NCI-H1105 (cell line): Measurements from ENCODE around the gene HLA-C.
A peak's percentile ranks its signal among the peaks of the same experiment; 100 is the strongest.
"Not testable (repeated sequence)": the region's sequence is repeated elsewhere in the genome, so short reads cannot be mapped to it uniquely, and the experiment has no call there.

Experiments
- DNase-seq: peaks from one replicate; lab custom pipeline; 2025; lab: John Stamatoyannopoulos, UW

HLA-C gene

GRCh38 chr6:31271641-31272357 lies at the start of gene HLA-C:
TSS of gene HLA-C (minus strand) at chr6:31272092. CDS start at chr6:31272071, 21 bp downstream.
- peak; percentile 85 for DNase-seq

DNA sequence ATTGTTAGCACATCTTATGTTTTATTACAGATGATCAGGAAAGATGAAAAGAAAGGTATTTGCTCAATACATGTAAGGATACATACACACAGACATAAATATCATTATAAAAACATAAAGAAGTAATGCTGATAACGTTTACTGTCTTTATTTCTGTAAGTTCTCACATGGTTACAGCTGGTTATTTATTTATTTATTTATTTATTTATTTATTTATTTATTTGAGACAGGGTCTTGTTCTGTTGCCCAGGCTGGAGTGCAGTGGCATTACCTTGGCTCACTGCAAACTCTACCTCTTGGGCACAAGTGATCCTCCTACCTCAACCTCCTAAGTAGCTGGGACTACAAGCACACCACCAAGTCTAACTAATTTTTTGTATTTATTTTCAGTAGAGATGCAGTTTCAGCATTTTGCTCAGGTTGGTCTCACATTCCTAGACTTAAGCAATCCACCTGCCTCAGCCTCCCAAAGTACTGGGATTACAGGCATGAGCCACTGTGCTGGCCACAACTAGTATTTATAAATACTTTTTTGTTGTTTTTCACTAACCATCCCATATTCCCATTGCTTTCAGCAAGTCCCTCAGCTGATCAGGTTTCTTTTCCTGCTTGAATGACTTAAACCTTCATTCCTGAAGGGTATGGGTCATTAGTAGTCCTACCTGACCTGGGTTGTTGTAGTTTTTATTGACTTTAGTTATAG lies 49.3 kb upstream of the HLA-C start:
- DNase-seq, result no peak

DNA sequence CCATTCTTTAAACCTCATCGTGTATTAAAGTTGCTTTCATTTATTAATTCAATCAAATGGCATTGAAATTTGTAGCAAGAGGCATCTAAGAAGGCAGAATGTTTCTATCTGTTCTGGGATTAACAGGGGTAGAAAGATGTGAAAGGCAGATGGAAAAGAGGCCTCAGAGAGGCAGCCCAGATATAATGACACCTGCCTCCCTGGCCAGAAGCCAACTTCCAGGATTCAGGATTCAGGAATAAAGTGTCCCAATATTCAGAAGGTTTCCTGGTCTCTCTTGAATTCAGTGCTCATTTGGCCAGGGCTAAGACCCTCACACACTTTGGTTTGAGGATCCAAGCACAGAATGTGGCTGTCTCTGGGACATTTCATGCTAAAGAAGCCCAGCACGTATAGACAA lies 45.1 kb upstream of the HLA-C start:
- peak; percentile 5 for DNase-seq

GRCh38 chr6:31309641-31310040 lies 37.7 kb upstream of the HLA-C start:
- DNase-seq, result no peak

DNA sequence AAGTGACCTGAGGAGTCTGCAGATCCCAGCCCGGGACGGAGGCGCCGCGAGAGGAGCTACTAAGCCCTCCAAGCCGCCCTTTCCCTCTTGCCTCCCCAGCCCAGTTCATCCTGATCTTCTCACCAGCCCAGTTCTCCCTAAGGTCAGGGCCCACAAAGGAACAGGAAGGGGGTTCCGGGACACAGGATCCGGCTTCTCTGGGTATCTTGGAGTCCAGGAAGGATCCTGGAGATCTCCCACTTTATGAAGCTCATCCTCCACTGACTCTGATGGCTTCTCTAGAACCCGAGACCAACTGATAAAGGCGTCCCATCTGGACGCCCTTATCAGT lies 36.9 kb upstream of the HLA-C start:
- no peak for DNase-seq

DNA sequence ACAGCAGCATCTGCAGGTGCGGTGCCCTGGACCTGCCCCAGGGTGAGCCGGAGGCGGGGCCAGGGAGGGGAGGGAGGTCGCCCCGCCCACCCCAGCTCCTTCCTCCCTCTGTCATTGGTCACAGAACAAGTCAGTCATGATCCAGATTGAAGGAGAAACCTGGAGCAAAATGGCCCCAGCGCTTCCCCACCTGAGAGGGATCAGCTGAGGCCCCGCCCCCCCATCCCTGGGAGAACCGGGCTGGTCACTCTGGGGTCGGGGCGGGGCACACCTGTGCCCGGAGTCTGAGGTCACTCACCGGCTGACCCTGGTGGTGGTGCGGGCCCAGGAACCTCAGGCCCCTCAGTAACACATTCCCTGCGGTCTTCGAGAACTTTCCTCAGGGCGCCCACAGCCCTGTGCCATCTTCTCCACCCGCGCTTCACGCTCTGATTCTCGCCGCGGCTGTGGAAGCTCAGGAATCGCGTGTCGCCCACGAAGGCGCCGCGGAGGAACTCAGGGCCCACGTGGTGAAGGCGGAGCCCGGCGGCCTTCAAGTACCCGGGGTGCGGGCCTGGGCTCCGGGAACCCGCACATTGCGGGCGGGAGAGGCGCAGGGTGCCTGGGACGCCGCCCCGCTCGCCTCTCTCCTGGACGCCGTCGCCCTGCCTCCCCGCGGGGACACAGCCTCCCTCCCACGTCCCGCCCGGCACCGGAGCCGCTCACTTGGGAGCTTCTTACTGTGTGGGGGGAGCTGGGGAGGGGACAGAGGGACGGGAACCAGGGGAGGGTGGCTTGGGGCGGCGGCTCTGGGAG lies 36.4 kb upstream of the HLA-C start:
- DNase-seq, result no peak

DNA sequence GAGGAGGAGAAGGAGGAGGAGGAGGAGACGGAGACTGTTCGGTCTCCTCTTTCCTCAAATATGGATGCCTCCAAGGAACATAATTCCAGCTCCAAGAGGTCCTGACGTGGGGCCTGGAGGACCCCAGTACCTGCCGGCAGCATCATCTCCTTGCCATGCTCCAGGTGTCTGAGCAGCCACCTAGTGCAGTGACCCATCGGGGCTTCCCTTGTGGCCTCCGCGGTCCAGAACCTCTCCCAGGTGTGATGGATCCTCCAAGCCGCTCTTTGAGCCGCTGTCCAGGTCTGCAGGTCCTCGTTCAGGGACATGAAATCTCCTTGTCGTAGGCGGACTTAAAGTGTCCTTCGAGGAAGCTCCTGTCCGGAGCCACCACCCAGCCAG lies 35.8 kb upstream of the HLA-C start:
- no peak for DNase-seq

DNA sequence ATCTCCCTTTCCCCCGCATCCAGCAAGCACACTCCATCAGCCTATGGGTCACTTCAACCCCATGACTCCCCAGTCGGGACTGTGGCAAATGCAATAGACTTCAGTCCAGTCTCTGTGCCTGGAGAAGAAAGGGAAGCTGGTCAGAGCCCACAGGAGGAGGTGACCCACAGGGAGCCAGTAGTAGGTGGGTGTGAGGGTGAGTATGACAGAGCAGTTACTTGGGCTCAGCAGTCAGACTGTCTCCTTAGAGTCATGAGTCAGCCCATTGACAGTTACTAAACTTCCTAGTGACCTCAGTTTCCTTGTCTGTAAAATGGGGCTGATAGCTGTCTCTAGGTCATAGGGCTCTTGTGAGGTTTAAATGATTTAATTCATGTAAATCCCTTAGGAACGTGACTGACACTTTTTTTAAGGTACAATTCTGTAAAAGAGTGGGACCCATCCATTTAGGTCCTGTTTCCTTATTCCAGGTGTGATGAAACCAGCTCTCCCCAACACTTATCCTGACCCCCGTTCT lies 33.9 kb upstream of the HLA-C start:
- DNase-seq, result no peak

- DNase-seq, result no peak
Observed at GRCh38 chr6:31304683-31305082, 32.8 kb upstream of the HLA-C start.

GRCh38 chr6:31300797-31301196 lies 28.9 kb upstream of the HLA-C start:
- no peak for DNase-seq

- no peak for DNase-seq
Observed at GRCh38 chr6:31299947-31300346, 28.1 kb upstream of the HLA-C start.

- no peak for DNase-seq
Observed at GRCh38 chr6:31299511-31299910, 27.6 kb upstream of the HLA-C start.

DNA sequence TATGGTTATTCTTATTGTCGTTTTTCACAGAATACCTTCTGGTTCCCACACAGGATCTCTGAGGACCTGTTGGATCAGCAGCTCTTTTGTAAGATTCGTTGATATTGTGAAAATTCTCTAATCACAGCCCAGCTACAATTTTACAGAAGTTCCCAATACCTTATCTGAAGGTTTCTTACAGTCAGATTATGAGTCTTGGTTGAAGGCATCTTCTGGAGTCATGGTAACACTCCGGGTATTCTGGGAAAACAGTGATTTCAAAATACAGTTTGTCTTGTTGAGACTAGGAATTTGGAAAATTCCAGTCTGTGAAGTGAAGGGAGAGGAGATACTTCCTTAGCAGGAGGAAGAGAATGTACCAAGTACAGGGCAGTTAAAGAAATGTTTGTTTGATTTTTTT lies 22.2 kb upstream of the HLA-C start:
- no peak for DNase-seq

- no peak for DNase-seq
Observed at GRCh38 chr6:31293343-31293742, 21.5 kb upstream of the HLA-C start.

GRCh38 chr6:31289788-31290187 lies 17.9 kb upstream of the HLA-C start:
- DNase-seq, result no peak

GRCh38 chr6:31287619-31288018 lies 15.7 kb upstream of the HLA-C start:
- no peak for DNase-seq

- DNase-seq, result no peak
Observed at GRCh38 chr6:31285982-31286381, 14.1 kb upstream of the HLA-C start.

- DNase-seq, result no peak
Observed at GRCh38 chr6:31285486-31285885, 13.6 kb upstream of the HLA-C start.

- not testable (repeated sequence) for DNase-seq
Observed at GRCh38 chr6:31279647-31280046, 7.8 kb upstream of the HLA-C start.

DNA sequence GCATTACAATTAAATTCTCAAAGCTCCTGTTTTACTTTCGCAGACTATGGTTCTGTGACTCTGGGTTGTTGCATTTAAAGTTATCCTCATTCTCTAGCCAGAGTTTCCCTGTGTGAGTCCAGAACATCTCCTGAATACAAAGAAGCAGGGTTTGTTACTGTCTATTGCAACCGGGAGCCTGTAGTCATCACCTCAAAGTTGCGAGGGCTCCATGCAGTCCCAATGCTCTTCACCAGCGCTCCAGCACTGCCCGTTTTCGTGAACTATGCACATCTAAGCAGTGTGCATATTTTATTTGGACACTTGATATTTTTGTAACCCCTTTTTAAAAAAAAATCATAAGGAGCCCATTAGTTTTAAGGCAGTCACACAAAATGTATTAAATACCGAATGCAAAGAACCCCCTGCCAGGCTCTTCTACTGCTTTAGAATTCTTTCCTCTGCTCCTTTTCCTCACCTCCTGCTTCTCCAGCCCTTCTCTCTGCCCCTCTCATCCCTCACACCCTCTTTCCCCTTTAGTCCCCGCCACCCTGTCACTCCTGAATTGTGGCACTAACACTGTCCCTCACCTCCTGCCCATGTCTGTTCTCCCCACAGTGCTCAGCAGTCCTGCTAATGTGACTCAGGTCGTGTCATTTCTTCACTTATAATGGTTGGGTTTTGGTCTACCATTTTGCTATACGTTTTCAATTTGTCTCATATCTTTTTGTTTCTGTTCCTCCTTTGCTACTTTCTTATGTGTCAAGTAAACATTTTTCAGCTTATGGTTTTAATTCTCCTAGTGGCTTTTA lies 1.1 kb upstream of the HLA-C start:
- DNase-seq, result no peak

DNA sequence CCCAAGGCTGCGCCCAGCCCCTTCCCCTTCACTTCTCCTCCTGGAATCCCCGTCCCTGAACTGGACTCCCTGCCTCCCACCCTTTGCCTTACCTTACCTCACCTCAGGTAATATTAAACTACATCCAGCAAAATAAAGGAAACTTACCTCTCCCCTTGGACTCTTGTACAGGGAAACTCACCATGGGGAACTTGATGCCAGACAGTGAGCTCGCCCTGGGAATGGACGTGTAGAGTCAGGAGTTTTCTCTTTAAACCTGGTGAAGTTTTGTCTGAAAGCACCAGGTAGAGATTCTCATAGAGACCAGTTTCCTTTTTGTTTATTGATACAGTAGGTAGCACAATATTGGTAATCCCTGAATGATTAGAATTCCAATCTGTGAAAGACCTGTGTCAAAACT lies 544 bp upstream of the HLA-C start:
- no peak for DNase-seq
